Measurements from ENCODE around the gene DAPK2.

DNA sequence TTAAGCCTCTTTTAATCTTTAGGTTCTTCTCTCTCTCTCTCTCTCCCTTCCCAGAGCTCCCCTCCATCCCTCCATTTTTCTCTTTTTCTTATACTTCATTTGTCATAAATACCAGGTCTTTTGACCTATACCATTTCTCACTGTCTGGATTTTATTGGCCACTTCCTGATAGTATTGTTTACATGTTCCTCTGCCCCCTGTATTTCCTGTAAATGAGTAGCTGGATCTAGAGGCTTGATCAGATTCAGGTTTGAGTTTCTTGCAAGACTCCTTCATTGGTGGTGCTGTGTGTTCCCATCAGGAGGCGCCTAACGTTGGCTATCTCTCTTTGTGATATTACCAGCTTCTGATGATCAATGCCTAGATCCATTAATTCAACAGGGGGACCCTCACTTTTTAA lies 42.2 kb downstream of the DAPK2 start:
- TF ChIP-seq, protein P1, sequence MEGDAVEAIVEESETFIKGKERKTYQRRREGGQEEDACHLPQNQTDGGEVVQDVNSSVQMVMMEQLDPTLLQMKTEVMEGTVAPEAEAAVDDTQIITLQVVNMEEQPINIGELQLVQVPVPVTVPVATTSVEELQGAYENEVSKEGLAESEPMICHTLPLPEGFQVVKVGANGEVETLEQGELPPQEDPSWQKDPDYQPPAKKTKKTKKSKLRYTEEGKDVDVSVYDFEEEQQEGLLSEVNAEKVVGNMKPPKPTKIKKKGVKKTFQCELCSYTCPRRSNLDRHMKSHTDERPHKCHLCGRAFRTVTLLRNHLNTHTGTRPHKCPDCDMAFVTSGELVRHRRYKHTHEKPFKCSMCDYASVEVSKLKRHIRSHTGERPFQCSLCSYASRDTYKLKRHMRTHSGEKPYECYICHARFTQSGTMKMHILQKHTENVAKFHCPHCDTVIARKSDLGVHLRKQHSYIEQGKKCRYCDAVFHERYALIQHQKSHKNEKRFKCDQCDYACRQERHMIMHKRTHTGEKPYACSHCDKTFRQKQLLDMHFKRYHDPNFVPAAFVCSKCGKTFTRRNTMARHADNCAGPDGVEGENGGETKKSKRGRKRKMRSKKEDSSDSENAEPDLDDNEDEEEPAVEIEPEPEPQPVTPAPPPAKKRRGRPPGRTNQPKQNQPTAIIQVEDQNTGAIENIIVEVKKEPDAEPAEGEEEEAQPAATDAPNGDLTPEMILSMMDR (IDR thresholded peaks at IDR 0.05), result no peak
- TF ChIP-seq, protein P2, sequence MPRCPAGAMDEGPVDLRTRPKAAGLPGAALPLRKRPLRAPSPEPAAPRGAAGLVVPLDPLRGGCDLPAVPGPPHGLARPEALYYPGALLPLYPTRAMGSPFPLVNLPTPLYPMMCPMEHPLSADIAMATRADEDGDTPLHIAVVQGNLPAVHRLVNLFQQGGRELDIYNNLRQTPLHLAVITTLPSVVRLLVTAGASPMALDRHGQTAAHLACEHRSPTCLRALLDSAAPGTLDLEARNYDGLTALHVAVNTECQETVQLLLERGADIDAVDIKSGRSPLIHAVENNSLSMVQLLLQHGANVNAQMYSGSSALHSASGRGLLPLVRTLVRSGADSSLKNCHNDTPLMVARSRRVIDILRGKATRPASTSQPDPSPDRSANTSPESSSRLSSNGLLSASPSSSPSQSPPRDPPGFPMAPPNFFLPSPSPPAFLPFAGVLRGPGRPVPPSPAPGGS (IDR thresholded peaks at IDR 0.05), result no peak
- TF ChIP-seq POLR2A (IDR thresholded peaks at IDR 0.05; ENCODE audit: low read length), result no peak
- TF ChIP-seq, protein P3, sequence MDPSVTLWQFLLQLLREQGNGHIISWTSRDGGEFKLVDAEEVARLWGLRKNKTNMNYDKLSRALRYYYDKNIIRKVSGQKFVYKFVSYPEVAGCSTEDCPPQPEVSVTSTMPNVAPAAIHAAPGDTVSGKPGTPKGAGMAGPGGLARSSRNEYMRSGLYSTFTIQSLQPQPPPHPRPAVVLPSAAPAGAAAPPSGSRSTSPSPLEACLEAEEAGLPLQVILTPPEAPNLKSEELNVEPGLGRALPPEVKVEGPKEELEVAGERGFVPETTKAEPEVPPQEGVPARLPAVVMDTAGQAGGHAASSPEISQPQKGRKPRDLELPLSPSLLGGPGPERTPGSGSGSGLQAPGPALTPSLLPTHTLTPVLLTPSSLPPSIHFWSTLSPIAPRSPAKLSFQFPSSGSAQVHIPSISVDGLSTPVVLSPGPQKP (IDR thresholded peaks at IDR 0.05; ENCODE audit: low read depth, low read length), result no peak
- no peak for TF ChIP-seq ZNF302 (CRISPR knock-in tag; IDR thresholded peaks at IDR 0.05)
- TF ChIP-seq BHLHE40 (IDR thresholded peaks at IDR 0.05; ENCODE audit: low read depth, low read length), result no peak
- no peak for TF ChIP-seq CEBPB (IDR thresholded peaks at IDR 0.05)
- no peak for TF ChIP-seq CHD2 (IDR thresholded peaks at IDR 0.05; ENCODE audit: low read length, partially characterized antibody)
- no peak for TF ChIP-seq RAD21 (conservative IDR thresholded peaks at IDR 0.05 in 1 of 2, IDR thresholded peaks at IDR 0.05 in 1 of 2)
- no peak for TF ChIP-seq RFX5 (IDR thresholded peaks at IDR 0.05)
- TF ChIP-seq, protein P4, sequence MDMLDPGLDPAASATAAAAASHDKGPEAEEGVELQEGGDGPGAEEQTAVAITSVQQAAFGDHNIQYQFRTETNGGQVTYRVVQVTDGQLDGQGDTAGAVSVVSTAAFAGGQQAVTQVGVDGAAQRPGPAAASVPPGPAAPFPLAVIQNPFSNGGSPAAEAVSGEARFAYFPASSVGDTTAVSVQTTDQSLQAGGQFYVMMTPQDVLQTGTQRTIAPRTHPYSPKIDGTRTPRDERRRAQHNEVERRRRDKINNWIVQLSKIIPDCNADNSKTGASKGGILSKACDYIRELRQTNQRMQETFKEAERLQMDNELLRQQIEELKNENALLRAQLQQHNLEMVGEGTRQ (IDR thresholded peaks at IDR 0.05), result no peak
- TF ChIP-seq HOXA7 (CRISPR knock-in tag; IDR thresholded peaks at IDR 0.05), result no peak

Measured in A549 (cell line).